Measurements from ENCODE around the gene GLUD1.
"Not testable (repeated sequence)": the region's sequence is repeated elsewhere in the genome, so short reads cannot be mapped to it uniquely, and the experiment has no call there.

The GLUD1 gene

DNA sequence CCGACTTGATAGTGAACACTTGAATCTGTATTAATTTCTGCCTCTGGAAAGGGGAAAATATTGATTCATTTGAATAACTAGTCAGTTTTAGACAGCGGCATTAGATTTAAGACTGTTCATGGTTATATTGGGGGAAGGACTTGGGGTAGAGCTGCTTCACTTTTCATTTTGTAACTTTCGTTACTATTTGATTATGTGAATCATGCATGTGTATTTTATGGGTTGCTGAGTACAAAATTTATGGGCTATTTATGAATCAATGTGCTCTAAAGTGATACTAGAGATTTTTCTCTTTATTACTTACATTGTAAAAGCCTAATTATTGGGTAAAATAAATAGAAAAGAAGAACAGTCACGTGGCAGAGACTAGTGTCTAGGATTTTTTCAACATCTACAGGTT lies 4.9 kb downstream of the GLUD1 start:
- DNase-seq = no peak

DNA sequence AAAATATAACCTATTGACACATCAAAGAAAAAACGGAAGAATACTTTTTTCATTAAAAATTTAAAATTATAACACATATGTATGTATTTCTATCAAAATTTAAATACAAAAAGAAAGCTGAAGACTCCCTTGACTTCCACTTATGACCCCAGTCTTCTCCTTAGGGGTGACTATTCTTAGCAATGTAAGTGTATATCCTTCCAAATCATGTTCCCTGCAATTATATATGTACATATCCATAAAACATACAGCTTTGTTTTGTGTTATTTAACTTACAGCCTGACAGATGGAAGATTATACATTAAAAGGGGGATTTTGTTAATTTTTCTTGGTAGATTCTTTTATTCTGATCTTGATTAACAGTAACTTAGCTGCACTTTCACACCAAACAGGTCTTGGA lies 9.1 kb downstream of the GLUD1 start:
- no peak for DNase-seq

DNA sequence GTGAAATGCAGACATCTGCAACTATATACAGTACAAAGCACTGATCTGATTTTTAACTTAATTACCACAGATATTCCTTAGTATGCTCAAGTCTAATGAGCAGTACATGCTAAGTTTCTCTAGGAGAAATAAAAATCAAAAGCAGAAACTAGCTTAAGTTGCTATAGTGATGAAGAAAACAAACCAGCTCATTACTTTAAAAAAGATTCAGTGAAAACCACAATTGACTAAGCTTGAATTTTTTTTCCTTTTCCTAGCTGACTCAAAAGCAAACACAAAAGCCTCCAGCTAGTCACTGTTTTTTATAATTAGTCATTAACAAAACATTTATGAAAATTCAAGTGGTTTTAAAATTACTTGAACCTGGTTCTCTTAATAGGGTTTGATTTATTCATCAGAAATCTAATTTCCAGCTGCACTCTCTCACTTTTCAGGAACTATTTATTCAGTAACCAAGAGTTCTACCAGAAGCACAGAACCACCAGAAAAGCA lies 10.3 kb downstream of the GLUD1 start:
- DNase-seq = peak; percentile 53

DNA sequence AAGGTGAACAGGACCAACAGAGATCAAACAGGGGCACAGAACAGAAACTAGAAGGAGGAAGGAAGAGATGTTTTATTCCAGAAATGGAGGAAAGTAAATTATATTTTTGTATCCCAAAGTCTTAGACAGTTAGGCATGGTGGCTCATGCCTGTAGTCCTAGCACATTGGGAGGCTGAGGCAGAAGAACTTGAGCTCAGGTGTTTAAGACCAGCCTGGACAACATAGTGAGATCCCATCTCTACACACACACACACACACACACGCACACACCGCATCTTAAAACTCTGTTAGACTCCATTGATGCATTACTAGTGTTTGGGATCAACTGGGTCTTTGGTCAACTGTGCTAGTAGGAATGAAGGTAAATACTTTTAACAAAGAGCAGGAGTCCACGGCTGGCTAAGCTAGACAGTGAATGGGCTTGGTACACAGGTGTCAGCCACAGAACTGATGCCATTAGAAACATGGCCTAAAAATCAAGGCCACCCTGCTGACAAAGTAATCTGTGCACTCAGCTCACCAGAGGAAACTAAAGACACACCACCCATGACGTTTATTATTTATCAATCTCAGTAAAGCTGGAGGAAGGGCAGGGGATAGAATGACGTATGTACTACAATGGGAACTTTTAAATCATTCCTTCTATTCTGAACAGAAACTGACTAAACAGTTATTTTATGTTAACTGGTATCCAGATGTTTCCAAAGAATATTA lies 10.9 kb downstream of the GLUD1 start:
- DNase-seq = peak; percentile 59

DNA sequence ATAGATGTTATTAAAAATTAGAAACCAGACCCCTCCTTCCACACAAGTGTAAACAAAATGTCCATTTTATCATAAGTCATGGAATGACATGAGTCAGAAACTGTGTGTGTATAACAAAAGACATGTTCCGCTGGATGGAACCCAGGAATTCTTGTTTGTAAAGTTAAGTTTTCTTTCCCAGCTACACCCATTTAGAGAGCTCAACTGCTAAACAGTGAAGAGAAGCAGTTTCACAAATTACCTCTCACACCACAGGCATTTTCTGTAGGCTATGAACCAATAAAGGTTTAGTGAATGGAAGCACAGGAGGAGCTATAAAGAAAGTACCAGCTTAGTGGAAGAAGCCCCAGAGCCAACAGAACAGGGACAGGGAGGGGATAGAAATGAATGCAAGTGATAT lies 12.4 kb downstream of the GLUD1 start:
- DNase-seq = not testable (repeated sequence)

DNA sequence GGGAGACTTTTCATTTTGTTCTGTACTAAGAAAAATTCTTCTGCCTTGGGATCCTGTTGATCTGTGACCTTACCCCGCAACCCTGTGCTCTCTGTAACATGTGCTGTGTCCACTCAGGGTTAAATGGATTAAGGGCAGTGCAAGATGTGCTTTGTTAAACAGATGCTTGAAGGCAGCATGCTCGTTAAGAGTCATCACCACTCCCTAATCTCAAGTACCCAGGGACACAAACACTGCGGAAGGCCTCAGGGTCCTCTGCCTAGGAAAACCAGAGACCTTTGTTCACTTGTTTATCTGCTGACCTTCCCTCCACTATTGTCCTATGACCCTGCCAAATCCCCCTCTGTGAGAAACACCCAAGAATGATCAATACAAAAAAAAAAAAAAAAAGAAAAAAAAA lies 13.1 kb downstream of the GLUD1 start:
- not testable (repeated sequence) for DNase-seq

DNA sequence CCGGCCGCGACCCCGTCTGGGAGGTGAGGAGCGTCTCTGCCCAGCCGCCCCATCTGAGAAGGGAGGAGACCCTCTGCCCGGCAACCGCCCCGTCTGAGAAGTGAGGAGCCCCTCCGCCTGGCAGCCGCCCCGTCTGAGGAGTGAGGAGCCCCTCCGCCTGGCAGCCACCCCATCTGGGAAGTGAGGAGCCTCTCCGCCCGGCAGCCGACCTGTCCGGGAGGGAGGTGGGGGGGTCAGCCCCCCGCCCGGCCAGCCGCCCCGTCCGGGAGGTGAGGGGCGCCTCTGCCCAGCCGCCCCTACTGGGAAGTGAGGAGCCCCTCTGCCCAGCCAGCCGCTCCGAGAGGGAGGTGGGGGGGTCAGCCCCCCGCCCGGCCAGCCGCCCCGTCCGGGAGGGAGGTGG lies 14.0 kb downstream of the GLUD1 start:
- not testable (repeated sequence) for DNase-seq

DNA sequence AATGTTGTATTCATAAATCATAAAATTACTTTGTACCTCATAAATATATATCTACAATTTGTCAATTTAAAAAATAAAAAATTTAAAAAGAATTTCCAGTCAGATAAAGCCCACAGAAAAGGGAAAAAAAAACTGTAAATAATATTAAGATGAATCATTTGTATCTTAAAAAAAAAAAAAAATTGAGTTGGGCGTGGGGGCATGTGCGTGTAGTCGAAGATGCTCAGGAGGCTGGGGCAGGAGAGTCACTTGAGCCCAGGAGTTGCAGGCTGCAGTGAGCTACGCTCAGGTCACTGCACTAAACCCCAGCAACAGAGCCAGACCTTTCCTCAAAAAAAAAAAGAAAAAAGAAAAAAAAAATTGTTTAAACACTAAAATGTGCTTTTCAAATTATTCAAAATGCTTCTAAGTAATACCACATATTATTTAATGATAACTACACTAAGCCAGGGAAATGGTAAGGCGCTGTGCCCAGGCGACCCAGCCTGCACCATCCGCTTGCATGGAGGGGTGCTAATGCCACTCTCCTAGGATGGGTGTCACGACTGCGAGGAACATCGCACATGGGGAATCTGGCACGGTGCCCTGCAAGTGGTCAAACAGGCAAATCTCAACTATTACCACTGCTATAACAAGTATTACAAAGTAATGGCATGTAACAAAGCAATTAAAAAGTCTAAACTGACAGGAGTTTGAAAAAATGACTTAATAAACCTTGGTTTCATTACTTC lies 15.4 kb downstream of the GLUD1 start:
- DNase-seq = no peak

DNA sequence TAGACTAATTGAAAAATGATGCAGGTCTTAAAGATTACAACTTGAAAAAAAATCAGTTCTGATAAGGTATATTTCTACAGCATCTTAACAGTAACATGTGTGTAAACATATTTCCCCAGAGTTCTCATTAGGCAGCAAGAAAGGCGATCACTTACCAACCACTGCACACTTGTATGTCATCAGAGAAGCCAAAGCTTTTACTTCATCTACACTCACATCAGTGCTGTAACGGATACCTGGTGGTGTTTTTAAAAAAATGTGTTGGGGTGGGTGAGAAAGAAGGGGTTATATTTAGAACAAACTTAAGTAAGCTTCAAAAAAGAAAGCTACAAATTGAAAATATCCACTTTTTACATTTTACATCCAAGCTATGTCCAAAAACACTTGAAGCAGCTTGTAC lies 18.2 kb downstream of the GLUD1 start:
- DNase-seq = not testable (repeated sequence)

DNA sequence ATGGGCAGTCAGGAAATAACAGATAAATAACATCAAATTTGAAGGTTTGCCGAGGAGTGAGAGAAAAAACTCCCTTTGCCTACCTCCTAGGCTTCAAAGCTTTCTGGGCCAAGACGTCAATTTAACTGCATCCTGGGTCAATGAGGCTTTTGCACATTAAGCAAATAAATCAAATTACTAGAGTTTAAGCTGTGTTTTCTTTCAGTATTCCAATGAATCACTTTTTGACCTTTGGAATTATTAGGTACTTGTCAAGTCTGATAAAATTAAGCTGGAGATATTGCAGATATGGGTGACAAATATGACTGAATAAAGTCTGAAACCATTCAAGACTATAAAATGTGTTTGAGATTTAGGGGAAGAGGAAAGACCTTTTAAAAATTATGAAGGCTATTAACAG lies 22.2 kb downstream of the GLUD1 start:
- no peak for DNase-seq

DNA sequence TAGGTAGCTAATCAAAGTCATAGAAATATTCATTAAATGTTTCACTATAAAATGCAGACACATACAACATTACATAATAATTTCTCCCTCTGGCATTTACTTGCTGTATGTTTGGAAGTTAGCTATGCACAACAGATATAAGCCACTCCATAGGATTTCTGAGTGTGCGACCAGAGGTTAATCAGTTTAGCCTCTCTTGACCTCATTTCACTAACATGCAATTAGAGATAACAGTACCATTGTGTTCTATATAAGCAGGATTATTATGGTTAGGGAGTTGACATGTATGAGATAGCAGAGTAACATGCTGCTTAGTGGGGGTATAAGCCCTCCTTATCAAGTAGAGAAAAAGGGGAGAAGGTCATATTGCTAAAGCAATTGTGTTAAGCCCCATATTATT lies 26.4 kb downstream of the GLUD1 start:
- no peak for DNase-seq

DNA sequence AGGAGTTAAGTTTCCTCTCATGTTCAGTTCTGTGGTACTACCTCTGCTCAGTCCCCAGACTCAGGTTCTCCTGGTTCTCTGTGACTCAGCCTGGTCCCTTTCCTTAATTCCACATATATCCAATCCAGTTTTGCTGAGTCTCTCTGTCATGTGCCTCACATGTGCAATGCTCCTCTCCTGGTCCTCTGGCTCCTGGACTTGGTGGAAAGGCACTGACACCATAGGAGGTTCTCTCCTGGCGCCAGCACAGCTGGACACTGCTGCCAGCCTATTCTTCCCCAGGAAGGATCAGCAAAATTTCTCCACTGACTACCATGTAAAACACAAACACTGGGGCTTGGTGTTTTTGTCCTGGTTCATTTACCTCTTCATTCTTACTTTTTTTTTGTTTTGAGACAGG lies 27.8 kb downstream of the GLUD1 start:
- DNase-seq = no peak

DNA sequence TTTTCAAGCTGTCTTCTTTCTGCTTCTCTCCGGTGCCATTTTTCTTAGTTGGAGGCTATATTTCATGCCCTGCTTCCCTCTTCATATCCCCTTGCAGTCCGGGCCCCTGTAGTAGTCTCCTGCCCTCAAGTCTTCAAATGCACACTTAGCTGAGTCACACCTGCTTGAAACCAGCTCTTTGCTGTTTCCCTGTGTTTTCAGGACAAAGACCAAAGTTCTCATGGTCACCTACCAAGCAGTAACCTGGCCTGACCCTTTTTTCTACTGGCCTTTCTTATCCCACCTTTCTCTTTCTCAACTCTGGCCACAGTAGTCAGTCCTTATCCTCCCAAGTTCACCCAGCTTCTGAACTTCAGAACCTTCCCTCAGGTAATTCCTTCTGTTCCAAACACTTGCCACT lies 28.5 kb downstream of the GLUD1 start:
- DNase-seq = no peak

DNA sequence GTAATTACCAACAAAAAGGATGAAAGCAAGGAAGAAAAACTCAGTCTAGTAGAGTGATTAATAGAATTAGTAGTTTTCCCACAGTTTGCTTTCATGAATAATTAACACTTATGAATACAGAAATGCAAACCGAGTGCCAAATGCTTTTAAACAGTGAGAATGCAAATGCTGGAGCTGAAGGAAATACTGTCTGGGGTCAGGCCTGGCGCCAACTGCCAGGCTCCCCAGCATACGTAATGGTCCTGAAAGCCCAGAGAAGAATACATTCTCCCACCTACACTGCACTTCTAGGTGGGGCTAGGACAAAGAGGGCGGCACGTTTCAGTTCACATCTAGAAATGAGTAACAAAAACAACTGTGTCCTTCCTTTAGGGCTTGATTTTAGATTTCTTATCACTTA lies 30.0 kb downstream of the GLUD1 start:
- DNase-seq = no peak

DNA sequence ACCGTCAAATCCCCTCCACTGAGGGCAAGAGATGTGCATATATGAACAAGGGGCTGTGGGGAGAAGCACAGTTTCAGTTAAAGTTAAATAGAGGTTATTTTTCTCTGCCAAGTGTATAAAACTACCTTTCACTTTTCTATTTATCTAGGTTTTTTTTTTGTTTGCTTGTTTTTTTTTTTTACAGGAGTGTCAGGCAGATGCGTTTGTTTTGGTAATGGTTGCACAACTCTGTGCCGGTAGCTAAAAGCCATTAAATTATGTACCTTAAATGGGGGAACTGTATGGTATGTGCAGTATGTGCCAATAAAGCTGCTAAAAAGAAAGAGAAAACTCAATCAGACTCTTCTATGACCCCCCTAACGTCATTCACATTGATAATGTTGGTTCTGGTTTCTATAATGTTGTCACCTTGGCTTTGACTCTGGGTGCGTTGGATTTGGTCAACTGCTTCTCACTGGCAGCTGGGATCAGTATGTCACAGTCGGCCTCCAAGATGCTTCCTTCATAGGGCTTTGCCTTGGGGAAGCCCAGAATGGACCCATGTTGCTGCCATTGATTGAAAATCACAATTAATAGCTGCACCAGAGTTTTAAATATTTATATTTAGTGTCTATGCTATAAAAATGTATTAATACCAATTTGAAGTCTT lies 34.2 kb downstream of the GLUD1 start:
- DNase-seq = no peak

DNA sequence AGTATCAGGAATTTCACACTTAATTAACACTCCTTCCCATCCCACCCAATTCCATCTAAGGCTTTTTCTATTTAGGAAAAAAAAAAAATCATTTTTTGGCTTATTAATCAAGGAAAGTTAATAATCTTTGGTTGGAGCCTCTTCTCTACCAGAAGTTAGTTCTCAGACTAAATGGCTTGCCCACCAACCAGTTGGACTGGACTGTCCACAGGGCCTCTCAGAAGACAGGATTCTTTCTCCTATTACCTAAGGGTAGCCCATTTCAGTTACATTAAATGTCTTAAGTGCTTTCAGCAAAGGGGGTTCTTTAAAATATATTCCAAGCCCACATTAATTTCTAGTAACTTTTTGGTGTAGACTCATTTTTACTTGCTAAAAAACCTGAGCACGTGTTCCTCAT lies 35.2 kb downstream of the GLUD1 start:
- DNase-seq = no peak

DNA sequence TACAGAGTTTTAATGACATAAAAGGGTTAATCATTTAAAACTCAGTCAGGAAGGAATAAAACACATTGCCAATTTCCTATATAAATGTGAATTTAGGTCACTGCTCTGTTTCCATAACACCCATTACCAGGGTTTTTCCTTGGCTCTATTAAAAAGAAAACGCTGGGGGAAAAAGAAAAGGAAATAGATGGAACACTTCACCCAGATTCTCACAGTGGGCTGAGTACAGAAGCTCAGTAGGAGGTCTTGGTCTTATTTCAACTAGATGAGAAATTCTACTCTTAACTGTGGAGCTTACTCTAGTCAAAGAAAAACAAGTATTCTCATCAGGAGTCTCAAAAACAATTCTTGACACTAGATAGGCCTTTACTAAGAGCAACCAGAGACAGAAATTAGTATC lies 36.5 kb downstream of the GLUD1 start:
- DNase-seq = no peak

DNA sequence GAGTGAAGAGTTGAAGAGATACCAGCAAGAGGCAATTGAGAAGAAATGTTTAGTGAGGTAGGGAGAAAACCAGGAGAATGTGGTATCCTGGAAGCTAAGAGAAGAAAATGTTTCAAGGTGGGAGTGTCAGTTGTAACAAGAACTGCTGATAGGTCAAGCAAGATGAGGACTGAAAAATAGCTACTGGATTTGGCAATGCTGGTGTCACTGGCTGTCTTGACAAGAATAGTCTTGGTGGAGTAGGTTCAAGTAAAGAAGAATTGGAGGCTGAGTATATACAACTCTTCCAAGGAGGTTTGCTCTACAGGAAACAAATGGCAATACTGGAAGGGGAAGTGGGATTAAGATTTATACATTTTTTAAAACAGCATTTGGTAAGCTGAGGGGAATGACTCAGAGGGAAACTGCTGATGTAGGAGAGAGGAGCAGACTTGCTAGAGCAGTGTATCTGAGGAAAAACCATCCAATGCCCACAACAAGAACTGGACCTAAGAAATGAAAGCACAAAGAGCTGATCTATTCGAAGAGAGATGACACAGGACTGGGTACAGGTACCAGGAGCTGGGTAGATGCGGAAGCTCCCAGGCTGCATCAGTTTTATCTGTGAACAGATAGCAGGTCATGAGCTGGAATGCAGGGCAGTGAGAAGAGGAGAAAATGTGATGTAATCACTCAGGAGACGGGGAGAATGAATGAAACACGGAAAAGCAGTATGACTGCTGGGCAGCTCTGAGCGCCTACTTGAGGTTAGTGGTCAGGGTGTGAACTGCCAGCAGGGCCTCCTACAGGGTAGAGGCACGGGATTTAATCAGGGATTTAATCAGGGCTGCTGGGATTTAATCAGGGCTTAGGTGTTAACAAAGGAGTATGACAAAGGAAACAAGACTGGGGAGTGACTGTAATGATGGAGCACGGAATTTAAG lies 40.0 kb downstream of the GLUD1 start:
- DNase-seq = no peak

DNA sequence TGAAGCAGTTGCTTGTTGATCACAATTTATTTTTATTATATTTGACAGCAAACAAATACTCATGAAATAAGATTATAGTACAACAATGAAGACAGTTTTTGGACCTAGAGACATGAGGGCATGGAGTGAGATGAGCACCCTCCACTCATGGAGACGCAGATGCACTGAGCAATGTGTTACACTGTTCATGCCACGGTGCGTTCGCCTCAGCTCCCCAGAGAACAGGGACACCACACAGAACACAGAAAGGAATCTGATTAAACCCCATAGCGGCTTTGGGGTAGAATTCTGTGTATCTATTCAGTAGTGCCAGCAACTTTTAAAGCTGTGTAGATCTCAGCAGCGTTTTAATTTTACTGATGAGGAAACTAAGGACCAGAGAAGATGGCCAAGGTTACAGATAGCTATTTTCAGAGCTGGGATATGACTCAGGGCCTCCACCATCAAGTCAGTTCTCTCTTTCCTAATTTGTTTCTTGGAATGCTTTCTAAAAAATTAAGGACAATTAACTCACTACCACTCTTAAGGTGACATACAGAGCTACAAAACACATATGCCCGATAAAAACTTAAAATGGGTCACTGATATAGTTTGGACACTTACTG lies 41.0 kb downstream of the GLUD1 start:
- no peak for DNase-seq

DNA sequence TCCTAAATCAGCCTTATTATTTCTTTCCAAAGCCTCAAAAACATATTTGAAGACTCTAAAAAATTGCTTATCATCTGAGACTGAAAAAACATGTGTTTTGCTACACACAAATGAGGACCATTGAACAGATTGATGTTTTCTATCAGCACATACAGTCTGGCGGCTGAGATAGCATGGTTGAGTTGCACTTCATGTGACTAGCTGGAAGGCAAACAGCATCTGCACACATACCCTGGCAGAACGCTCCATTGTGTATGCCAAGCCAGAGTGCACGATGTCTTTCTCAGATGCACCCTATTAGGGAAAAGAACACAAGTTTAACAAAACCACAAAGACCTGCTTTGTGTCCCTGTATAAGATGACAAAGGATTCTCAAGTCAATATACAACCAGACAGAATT lies 41.5 kb downstream of the GLUD1 start:
- no peak for DNase-seq

DNA sequence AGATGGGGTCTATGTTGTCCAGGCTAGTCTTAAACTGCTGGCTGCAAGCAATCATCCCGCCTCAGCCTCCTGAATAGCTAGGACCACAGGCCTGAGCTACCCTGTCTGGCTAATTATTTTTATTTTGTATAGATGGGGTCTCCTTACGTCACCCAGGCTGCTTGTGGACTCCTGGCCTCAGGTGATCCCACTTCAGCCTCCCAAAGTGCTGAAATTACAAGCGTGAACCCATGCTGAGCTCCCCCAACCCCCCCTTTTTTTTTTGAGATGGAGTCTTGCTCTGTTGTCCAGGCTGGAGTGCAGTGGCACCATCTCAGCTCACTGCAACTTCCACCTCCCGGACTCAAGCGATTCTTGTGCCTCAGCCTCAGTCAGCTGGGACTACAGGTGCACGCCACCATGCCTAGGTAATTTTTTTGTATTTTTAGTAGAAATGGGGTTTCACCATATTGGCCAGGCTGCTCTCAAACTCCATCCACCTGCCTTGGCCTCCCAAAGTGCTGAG lies 49.2 kb downstream of the GLUD1 start:
- no peak for DNase-seq

DNA sequence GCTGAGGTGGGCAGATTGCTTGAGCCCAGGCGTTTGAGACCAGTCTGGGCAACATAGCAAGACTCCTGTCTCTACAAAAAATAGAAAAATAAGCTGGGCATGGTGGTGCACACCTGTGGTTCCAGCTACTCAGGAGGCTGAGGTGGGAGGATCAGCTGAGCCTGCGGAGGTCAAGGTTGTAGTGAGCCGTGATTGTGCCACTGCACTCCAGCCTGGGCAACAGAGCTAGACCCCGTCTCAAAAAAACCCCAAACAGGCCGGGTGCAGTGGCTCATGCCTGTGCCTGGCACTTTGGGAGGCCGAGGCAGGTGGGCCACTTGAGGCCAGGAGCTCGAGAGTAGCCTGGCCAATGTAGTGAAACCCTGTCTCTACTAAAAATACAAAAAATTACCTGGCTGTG lies 51.1 kb downstream of the GLUD1 start:
- DNase-seq = not testable (repeated sequence)

Data from CD4-positive, alpha-beta T cell treated with Interleukin-10 for 1 hour (primary cell).